HuH-7 (cell line): Measurements from ENCODE around the gene CENPP.
A peak's percentile ranks its signal among the peaks of the same experiment; 100 is the strongest.

ENCODE experiments used
- DNase-seq: peaks from one replicate; pipeline ENCODE4 v3.0.0; 2011; ENCODE audit warnings: low spot score

The CENPP gene

DNA sequence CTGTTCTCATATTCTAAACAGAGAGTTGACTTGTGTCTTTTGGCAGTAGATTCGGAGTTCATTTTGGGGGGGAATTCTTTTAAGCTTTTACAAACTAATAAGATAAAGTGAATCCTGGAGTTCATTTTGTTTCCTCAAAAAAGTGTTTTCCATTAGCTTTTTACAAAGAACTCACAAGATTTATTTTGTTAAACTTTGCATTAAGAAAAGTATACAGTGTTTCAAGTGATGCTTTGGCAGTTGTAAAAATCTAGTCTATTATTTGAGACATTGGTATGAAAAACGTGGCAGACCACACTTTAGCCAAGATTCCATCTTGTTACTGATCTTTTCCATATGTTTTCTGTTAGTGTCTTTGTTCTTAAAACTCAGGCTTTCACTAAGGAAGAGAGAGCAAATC, 99.7 kb downstream of the CENPP start:
- no peak for DNase-seq

DNA sequence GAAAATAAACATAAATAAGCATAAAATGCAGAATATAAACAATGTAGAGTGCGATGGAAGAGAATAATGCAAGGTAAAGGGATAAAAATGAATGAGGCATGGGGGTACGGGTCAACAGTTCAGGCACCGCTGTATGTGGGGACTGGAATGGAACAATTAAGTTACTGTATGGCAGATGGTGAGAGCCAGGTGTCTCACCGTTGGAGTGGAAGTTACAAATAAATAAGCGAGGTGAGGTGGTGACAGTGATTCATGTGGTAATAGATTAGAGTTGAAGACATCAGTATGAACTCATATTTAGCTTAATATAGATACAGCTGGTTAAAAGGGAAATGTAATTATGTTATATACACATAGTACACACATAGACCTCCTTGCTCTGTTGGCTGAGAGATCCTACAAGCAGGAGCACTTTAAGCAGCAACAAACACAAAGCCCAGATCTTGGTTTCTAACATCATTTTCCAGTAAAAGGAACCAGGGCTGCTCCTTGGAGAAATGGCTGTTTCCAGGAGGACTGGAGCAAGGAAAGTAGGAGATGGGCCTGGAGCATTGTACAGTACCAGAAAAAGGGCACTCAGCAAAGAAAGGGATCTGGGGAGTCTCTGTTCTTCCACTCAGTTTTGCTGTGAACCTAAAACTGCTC, 100.9 kb downstream of the CENPP start:
- no peak for DNase-seq

DNA sequence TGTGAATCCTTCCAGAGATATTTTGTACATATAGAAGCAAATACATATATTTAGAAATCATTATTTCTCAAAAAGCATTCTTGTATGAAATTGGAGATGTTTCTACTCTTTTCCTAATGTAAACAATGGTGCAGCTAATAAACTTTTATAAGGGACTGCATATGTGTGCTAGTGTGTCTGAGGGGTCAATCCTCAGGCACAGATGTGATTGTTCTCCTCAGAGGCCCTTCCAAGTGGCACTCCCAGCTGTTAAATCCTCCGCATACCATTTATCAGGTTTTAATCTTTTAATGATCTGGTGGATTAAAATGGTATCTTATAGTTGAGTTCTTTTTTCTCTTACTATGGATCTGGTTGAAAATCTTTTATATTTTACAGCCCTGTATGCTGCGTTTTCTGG, 104.1 kb downstream of the CENPP start:
- no peak for DNase-seq

DNA sequence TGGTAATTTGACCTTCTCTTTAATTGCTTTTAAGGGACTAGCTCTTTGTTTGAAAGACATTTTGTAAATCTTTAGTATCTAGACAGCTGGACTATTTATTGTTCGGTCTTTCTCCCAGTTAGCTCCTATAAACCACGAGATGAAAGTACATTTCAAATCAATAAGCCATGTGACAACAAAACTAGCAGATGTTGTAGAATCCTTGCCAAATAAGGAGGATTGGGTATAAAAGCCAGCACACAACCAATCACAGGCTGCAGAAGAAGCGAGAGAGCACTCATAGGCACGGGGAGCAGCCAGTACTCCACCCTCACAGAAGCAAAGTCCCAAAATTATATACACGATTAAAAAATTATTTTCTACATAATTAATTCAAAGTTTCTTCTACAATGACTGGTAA, 106.6 kb downstream of the CENPP start:
- DNase-seq = no peak

DNA sequence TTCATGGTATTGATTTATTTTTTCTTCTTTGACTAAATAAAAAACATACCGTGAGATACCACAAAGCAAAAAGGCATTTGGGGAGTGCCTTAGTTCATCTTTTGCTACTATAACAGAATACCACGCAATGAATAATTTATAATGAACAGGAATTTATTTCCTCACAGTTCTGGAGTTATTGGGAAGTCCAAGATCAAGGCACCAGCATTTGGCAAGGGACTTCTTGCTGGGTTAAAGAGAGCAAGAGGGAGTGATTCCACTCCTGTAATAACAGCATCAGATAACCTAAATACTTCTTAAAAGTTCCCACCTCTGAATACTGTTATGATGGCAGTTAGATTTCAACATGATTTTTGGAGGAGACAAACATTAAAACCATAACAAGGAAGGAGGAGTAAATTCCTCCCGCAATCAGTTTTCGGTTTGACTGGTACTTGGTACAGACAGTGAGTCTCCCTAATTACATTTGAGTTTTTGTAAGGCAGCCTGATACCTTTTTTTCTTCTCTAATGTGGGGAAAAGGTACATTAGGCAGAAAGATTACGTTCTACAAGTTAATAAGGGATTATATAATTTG, 107.3 kb downstream of the CENPP start:
- DNase-seq = no peak

DNA sequence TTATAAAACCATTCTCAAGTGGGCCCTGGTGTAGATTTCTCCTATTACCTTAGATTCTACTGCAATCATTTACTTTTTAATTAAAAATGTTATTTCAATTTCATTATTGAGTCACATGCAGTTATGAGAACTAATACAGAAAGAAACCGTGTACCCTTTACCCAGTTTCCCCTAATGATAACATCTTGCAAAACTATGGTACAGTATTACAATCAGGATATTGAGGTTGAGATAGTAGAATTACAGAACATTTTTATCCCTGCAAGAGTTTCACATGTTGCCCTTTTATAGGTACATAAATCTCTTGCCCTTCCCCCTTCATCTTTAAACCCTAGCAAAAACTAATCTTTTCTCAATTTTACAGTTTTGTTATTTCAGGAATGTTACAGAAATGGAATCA, 109.5 kb downstream of the CENPP start:
- no peak for DNase-seq

DNA sequence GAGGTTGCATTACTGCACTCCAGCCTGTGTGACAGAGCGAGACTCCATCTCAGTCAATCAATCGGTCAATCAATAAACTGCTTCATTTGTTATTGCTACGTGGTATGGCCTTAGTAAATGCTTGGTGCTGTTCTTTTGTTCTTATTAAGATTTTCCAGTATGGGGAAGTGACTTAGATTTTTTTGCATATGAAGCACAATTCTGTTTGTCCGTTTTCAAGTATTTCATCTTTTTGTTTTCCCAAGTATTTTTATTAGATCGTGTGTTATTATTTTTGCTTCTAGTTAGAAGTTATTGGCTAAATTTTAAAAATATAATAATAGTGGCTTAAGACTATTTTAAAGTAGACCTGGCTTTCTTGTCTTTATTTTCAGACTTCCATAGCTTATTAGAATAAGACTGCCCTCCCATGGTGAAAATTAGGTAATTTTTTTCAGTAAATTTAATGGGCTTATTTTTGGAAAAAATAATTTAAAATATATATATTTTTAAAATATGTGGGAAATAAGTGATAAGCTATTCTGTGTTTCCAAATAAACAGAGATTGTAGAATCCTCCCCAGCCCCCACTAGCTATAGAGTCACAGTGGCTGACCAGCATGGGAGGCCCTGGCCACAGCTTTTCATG, 113.3 kb downstream of the CENPP start:
- DNase-seq = no peak

DNA sequence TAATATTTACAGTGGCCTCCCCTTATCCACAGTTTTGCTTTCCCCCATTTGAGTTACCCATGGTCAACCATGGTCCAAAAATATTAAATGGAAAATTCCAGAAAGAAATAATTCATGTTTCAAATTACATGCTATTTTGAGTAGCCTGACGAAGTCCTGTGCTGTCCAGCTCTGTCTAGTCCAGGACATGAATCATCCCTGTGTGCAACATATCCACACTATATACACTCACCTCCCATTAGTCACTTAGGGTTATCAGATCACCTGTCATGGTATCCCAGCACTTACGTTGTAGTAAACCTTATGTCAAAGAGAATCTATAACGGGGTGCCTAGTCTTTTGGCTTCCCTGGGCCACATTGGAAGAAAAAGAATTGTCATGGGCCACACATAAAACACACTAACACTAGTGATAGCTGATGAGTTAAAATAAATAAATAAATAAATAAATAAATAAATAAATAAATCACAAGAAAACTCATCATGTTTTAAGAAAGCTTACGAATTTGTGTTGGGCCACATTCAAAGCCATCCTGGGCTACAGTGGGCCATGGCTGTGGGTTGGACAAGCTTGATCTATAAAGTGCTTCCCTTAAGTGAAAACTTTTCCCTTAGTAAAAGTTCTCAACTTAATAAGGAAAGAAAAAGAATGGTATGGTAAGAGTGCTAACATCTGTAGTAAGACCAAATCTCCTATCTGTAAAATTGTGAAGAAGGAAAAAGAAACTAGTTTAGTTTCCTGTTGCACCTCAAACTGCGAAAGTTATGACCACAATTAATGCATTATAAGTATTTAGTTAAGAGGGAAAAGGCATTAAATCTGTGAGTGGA, 114.4 kb downstream of the CENPP start:
- DNase-seq = no peak

DNA sequence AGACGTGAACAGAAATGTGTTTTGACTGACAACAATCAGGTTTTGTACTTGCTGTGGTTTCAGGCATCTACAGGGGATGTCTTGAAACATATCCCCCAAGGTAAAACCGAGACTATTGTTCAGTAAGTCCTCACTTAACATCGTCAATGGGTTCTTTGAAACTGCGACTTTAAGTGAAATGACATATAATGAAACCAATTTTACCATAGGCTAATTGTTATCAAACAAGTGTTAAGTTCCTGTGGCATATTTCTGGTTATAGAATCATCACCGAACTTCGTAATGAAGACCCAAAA, 114.9 kb downstream of the CENPP start:
- no peak for DNase-seq

DNA sequence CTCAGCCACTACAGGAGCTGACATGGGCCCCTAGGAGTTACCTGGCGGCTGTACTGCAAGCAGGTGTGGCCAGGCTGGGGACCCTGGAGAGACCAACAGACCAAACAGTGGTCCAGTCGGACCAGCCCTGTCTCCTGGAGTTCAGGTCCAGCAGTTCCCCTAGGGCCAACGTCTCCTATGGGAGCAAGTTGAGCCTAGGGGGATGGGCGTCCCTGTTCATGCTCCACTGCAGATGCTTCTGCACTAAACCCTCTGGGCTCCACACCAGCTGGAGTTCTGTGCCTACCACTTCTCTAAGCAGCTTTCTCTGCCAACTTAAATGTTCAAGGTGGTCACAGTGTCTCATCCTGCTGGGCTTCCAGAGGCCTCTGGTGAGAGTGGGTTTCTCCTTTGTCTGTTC, 119.1 kb downstream of the CENPP start:
- no peak for DNase-seq

DNA sequence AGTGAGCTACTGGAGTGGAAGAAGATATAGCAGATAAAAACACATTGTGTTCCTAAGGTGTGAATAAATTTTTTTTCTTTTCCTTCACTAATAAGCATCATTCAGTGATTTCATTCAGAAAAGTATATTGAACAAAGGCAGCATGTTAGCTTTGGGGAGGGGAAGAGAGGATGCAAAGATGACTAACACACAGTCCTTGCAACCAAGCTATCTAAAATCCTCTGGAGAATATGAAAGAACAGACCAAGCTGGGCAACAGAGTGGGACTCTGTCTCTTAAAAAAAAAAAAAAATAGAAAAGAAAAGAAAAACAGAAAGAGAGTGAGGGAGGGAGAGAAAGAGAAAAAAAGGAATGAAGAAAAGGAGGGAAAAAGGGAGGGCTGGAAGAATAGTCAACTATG, 120.8 kb downstream of the CENPP start:
- no peak for DNase-seq

DNA sequence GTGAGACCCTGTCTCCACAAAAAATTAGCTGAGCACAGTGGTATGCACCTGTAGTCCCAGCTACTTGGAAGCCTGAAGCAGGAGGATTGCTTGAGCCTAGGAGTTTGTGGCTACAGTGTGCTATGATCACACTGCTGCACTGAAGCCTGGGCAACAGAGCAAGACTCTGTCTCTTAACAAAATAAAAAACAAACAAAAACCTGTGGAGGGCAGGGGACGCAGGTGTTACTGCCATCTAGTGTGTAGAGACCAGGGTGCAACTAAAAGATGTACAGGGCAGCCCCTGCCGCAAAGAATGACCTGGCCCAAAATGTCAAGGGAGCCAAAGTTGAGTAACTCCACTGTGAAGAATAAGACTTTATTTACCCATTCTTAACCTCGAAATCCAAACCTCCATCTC, 129.5 kb downstream of the CENPP start:
- DNase-seq = peak; percentile 17

DNA sequence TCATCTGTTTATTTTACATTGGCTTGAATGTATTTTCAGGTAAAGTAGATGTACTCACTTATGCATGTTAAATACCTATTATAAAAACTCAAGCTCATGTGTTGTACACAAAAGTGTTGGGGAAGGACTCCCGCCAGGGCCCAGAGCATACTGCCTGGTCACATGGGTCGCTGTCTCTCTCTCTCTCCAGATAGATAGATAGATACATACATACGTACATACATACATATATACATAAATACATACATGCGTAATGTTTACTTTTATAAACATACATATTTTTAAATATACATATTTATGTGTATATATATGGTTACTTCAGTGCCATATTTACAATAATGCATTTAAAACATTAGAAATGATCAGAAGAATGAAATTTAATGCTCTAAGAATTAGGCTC, 131.8 kb downstream of the CENPP start:
- DNase-seq = no peak

DNA sequence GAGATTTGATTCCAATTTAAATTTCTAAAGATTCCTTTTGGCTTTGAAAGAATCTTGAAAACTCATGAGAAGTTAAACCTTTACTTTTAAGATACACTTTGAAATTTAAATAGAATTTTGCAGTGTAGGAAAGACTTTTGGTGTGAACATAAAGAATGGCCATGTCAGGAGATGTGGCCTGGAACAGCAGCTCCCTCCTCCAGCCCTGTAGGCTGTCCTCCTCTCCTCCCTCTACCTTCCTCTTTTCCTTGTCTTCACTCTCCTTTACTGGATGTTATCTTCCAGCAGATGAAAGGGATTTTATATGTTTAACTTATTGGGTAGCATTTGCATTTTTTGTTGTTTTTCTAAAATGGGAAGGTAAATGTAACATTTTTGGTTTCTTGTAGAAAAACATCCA, 137.6 kb downstream of the CENPP start:
- no peak for DNase-seq

DNA sequence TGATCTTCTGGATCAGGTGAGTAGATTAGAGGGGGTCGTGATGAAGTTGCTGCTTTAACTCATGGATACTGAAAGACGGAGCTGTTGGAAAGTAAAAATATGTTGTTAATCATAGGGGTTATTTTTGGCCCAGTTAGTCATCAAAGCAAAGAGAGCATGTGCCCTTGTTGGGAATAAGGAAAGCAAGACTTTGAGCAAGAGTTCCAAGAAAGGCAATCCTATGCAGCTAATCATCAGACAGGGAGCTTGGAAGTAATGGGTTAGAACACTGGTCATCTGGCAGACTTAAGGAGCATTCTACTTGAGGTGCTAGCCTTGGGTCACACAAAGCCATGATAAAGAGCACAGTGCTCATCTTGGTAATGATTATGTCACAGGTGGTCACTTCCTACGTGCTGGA, 138.2 kb downstream of the CENPP start:
- DNase-seq = no peak

DNA sequence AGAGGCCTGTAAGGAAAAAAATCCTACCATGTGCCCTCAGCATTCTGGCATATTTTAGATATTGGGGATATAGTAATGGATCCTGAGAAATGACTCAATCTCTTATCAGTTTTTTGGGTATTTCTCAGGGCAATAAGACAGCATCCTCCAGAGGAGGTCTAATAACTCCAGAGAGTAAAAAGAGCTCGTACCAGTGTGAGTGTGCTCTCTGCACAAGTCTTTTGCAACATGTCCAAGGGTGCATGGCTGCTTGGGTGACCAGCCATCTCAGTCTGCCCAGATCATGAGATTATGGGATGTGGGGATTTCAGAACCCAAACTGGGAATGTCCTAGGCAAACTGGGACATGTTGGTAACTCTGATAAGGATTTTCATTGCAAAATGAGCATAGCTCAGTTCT, 141.3 kb downstream of the CENPP start:
- DNase-seq = no peak

DNA sequence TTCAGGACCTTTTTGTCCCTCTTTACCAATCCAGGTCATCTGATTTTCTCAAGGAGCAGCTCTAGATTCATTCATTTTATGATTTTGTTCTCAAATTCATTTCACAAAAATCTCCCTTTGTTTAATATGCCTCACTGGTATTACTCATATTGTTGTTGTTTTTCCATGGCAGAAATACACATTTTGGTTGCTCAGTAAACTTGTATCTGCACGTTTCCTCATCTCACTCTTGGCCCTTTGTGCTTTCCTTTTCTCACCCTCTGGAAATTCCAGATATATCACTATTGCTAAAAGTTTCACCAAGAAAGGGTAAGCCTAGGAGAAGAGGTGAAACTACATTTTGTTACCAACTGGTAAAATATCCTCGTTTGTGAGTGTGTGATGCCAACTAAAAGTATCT, 141.8 kb downstream of the CENPP start:
- DNase-seq = no peak

DNA sequence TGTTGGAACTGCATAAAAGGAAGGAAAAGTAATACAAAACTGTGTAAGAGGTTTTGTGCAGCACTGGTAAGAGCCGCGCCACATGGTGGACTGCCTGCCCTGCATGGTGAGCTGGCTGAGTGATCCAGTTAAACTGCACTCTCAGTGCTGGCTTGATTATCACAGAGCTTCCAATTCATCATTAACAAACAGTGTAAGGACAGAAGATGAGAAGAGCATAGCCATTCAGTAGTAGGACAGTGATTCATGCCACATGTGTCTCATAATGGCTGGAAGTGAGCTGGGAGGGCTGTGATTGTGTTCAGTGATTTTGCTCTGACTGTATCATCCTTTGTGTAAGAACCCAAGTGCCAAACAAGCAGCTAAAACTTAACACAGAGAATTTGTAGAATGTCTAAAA, 142.5 kb downstream of the CENPP start:
- no peak for DNase-seq

DNA sequence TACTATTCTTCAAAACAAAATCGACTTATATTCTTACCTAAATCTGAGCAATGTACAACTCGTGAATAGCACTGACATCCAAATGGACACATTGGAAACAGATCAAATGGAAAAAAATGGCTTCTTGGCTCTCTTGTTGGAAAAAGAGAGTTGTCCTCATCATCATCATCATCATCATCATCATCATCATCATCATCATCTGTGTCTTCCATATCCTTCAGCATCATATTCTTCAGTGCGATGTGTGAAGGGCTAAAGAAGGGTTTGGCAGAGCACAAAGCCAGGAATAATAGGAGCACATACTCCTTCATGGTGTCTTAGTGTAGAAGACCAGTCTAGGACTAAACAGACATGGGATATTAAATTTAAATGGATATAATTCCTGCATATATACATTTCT, 148.8 kb downstream of the CENPP start:
- DNase-seq = no peak

DNA sequence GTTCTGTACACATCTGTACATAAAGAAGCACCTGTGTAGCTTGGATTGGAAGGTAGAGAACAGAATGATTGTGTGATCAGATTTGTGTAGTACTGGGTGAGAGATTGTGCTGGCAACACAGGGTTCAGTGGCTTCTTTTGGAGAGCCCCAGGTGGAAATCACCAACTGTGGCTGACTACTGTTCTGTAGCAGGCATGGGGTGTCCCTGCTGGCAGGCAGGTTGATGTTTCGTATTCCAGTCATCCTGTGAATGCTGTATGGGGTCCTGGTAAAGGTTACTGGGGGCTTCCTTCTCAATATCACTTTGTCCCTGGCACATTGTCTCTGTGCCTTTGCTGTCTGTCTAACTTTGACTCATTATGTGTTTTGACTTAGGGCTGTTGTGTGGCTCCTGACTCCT, 151.2 kb downstream of the CENPP start:
- DNase-seq = no peak

DNA sequence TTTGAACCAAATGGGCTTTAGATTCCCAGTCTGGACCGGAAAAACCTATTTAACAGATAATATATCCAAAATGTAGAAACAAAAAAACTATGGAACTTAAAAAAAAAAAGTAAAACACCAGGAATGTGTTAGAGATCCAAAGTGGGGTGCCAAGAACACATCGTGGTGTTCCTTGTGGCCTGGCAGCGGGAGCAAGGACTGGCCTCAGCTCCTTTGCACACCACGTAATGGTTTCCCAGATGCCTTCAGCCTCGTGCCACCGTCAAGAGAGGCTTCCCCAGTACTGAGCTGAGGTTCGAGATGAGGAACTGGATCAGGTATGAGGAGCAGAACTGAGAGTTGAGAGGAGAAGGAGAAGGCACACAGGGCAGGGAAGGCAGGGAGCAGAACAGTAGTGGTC, 153.0 kb downstream of the CENPP start:
- no peak for DNase-seq

DNA sequence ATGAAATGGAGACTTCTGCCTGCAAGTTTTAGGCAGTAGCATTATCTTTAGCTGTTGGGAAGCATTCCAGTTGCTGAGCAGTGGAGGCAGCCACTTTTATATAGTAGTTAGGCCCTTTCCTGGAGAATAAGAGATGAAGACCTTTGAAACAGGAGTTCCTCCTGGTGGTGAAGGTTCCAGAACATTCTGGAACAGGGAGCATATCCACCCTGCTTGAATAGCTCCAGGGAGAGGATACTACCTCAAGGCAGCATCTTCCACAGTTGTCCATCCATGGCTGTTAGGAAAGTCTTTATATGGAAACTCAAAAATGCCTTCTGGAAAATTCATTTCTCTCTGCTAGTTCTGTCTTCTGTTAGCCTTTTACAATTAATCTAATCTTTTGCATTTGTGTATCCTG, 153.6 kb downstream of the CENPP start:
- no peak for DNase-seq

DNA sequence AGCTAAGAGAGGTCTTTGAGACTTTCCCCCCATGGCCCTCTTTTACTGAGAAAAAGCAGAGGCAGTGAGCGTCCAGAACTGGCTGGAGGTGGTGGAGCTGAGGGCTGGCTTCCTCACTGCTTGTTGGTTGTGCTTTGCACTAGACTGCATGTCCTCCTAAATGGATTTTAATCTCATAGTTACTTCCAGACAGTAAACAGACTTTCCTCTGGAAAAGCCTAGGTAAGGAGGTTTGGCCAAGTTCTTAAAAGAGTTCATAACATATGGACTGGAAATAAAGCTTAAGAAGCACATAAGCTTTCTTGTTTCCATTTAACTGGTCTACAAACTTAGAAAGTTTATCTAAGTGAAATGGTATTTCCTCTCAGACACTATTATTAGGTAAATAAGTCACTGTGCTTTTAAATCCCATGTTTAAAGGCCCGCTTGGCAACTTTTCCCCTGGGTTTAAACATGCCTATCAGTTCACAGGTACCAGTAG, 154.6 kb downstream of the CENPP start:
- DNase-seq = no peak
